Amniotic epithelial cell (primary cell): ENCODE measurements around the gene PIRT.

Source experiments
- DNase-seq: peaks from one replicate; pipeline ENCODE4 v3.0.0-alpha.2; 2010; ENCODE audit warnings: low read depth

PIRT gene

GRCh38 chr17:10787306-10788045 is 50.4 kb downstream of the PIRT start:
- DNase-seq, result no peak

- DNase-seq, result no peak
Measured at GRCh38 chr17:10785295-10785694, 52.6 kb downstream of the PIRT start.

- DNase-seq, result no peak
Measured at GRCh38 chr17:10779609-10780008, 58.3 kb downstream of the PIRT start.

GRCh38 chr17:10777890-10778289 is 60.0 kb downstream of the PIRT start:
- DNase-seq, result no peak

GRCh38 chr17:10777131-10777807 is 60.6 kb downstream of the PIRT start:
- DNase-seq, result no peak

- DNase-seq, result no peak
Measured at GRCh38 chr17:10776381-10776780, 61.5 kb downstream of the PIRT start.

GRCh38 chr17:10775740-10776356 is 62.0 kb downstream of the PIRT start:
- no peak for DNase-seq

GRCh38 chr17:10775058-10775457 is 62.8 kb downstream of the PIRT start:
- no peak for DNase-seq

- no peak for DNase-seq
Measured at GRCh38 chr17:10773391-10773790, 64.5 kb downstream of the PIRT start.
